AG04449 (cell line): ENCODE data around the gene ATXN1.

Experiments
- CTCF ChIA-PET: fragments of 350-600 bp; formaldehyde crosslinking; extraction: SDS; loops from one replicate; lab custom pipeline; 2021; ENCODE audit warnings: antibody characterized with exemption; lab: Yijun Ruan, JAX
- POLR2A ChIA-PET: fragments of 400-600, 350-600 bp; formaldehyde crosslinking; extraction: SDS; loops from one replicate; lab custom pipeline; 2020; ENCODE audit warnings: antibody characterized with exemption, inconsistent platforms; lab: Yijun Ruan, JAX
- DNase-seq: peaks from one replicate; pipeline ENCODE4 v3.0.0-alpha.2; 2010; ENCODE audit warnings: low read depth, low spot score
- H3K4me3 ChIP-seq: 2 replicates; pipeline ENCODE4 v1.5.1; 2011; ENCODE audit warnings: low read depth, mild to moderate bottlenecking, control low read depth, low read length
- CTCF ChIP-seq: IDR thresholded peaks from one replicate; pipeline ENCODE4 v1.5.1; 2011; ENCODE audit warnings: mild to moderate bottlenecking, moderate library complexity, low read length, control low read depth, inconsistent platforms; ENCODE audit not compliant: insufficient read depth; ENCODE audit errors: missing control alignments

ATXN1 gene

GRCh38 chr6:16486661-16487060 lies 274.6 kb downstream of the ATXN1 start:
- no peak for DNase-seq
- POLR2A ChIA-PET, result no interaction called here
- no peak overlapping the region for H3K4me3 ChIP-seq
- no peak for TF ChIP-seq CTCF
- CTCF ChIA-PET, result no interaction called here

- POLR2A ChIA-PET, result no interaction called here
- no peak for DNase-seq
- H3K4me3 ChIP-seq, result no peak overlapping the region
- no peak for TF ChIP-seq CTCF
- CTCF ChIA-PET, result no interaction called here
These were observed 277.9 kb downstream of the ATXN1 start for GRCh38 chr6:16483315-16483875.

DNA sequence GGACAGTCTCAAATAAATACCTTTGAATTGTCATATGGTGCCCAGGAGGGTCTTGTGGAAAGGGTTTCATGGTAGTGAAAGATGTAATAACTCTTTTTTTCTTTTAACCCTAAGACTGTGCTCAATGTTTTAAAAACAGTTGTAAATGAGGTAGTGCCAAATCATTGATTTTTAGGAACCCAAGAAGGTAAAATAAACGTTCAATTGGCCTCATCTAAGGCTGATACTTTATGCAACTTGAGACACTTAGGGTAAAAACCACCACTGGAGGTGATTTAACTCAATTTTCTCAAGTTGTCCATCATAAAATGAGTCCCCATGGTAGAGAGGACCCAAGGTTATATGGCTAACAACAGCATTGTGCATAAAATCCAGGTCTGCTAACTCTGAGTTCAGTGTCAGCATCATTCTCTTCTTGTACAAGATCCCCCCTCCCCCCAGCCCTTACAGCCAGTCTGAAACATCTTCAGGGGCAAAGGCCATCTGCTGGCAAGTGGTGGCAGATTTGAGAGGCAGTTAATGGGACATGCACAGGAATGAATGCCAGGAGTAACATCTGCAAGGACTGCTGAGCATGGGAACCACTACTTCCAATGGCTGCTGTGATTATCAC lies 278.5 kb downstream of the ATXN1 start:
- TF ChIP-seq CTCF, result no peak
- CTCF ChIA-PET, result interaction anchor here (1.2 kb wide), 1 partner anchor 33 kb away, joined by 3 read pairs; no protein-coding TSS in a partner anchor
- H3K4me3 ChIP-seq, result no peak overlapping the region
- no peak for DNase-seq
- POLR2A ChIA-PET, result no interaction called here

GRCh38 chr6:16481697-16482399 lies 279.4 kb downstream of the ATXN1 start:
- no peak for DNase-seq
- H3K4me3 ChIP-seq, result no peak overlapping the region
- ChIA-PET POLR2A (no interaction called here), CTCF (interaction anchor here (1.2 kb wide), 1 partner anchor 34 kb away, joined by 3 read pairs; no protein-coding TSS in a partner anchor)
- no peak for TF ChIP-seq CTCF

DNA sequence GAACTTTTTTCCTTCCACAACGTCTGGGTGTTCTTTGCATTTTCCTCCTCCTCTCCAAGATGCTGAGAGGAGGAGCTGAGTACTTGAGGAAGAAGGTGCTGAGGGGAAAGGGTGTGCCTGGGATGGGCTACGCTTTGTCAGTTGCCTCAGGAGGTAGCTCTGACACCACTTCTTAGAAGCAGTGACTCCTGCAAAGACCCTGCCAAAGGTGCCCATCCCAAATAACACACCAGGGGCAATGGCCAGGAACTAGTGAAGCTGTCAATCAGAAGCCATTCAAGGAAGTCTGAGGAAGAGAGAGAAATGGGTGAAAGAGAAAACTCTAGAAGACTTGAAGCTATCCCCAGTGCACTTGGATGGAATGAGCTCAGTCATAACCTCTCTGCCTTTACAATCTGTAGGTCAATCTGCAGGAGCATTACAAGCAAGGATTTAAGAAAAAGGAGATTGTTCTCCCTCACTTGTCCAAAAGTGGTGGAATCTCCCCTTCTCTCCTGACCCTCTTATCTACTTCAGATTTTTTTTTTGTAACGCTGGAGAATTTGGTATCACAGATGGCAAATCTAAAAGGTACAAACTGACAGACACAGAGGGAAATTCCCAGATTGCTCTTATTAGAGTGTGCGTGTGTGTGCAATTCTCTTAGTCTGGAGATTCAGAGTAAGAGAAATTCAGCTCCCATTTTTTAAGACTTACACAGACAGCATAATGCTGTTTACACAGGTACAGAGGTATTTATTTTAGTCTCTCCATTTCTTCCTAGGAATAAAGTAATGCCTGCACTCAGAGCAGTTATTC lies 280.3 kb downstream of the ATXN1 start:
- POLR2A ChIA-PET, result no interaction called here
- H3K4me3 ChIP-seq, result no peak overlapping the region
- TF ChIP-seq CTCF, result no peak
- no peak for DNase-seq
- CTCF ChIA-PET, result interaction anchor here (1.2 kb wide), 1 partner anchor 149 kb away, joined by 3 read pairs; no protein-coding TSS in a partner anchor
